GM19099 (cell line): ENCODE measurements around the gene GFRA4.

ENCODE experiments used
- POLR2A ChIP-seq: IDR thresholded peaks from 3 replicates; pipeline ENCODE4 v1.6.1; 2011; ENCODE audit warnings: low read depth; ENCODE audit not compliant: insufficient read length; ENCODE audit errors: extremely low read depth

GFRA4 gene, protein sequence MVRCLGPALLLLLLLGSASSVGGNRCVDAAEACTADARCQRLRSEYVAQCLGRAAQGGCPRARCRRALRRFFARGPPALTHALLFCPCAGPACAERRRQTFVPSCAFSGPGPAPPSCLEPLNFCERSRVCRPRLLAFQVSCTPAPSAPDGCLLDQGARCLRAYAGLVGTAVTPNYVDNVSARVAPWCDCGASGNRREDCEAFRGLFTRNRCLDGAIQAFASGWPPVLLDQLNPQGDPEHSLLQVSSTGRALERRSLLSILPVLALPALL

DNA sequence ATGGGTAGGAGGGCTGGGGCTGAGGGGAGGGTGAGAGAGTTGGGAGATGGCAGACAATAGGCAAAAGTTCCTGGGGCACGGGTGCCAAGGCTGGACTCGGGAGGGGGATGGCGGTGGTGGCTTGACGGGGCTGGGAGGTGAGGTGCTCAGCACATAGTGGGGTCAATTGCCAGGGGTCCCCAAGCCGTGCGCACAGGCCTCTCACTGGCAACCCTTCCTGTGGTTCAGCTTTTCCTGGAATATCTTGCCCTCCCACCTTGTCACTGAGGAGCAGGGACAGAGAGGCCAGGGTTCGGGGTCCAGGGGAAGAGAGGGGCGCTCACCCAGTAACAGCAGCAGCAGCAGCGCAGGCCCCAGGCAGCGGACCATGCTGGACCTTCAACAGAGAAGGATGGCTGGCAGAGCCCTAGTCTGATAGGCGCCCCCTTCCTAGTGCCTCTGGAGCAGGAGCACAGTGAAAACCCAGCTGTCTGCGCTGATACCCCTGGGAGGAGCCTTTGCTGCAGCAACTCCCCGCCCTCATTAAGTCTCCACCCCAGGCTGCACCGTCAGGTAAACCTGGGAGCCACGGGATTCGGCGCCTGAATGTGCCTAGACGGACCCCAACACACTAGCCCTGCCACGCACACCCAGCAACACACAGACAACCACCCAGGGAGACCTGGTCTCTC lies at the start of gene GFRA4:
Gene GFRA4, minus strand, starts transcription at position 369 of the 671 bp plus-strand sequence. Its CDS starts 0 bp downstream, at position 369.
- no peak for TF ChIP-seq POLR2A

DNA sequence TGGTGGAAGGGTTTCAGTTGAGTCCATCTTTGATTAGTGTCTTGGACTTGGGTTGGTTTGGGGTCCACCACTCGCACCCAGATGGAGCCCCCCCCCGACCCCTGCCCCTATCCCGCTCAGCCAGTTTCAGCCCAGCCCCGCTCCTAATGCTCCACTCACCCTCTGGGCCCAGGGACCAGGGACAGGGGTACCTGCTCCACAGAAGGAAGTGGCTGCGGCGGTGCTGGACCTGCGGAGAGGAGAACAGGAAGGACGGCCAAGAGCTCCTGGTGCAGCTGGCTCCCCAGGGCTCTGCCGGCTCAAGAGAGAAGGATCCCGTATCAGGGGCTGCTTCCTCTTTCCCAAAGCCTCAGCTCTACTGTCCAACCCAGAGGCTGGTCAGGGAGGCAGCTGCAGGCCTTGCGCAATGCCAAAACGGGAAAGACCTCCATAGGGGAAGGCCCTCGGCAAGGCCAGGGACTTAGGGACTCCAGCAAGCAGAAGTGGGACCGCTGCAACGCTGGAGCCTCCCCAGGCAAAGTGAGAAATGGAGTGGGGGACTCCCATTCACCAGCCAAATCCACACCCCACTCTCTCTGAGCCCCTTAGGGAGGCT lies 49.2 kb upstream of the GFRA4 start, which contains the start of gene SIGLEC1:
Gene SIGLEC1, minus strand, starts transcription at position 322 of the 595 bp plus-strand sequence. CDS start 5,472 bp downstream, outside the sequence.
- TF ChIP-seq POLR2A, result no peak

DNA sequence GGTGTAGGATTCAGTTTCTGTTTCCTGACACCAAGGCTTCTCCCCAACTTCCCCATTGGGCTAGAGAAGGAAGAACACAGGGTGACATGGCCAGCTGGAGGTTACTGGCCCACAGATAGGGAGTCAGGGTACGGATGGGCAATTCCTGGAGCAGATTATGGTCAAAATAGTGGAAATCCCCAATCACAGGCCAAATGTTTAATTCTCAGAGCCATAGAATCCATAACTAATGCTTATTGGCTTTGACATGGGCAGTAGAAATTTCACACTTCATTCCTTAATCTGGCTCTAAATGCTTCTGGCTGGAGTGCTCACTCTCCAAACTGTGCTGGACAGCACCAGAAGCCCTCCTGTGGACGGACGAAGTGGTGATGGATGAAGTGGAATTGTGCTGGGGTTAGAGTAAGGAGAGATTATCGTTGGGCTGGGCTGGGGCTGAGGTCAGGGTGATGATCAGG lies 48.3 kb upstream of the GFRA4 start:
- TF ChIP-seq POLR2A, result no peak

DNA sequence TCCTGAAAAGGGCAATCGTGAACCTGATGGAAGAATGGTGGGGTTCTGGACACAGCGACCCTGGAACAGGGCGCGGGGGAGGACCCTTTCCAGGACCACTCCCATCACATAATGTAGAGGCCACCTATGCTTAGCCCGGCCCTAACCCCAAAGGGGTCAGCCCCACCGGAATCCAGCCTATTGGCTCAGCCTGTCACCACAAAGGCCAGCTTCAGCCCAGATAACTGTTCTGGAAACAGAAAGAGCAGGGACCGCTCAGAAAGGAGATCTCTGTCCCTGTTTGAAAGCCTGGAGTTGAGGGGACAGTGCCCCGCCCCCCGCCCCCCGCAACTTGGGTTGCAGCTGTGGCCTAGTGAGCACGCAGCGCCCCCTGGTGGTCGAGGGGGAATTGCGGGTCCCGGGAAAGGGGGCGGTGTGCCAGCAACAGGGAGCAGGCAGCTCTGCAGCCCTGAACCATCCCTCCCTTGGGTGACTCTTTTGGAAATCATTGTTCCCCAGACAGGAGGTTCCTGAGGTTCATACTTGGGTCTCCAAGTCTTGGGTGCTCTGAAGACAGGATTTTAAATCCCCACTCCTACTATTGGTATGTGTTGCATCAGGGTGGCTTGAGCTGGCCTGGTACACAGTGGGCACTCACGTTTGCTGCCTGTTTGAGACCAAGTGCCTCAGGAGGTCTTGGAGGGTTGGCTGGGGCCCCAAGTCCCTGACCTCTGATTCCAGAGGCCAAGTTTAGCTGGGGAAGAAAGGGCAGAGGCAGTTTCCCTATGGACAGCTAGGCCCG lies 47.7 kb upstream of the GFRA4 start:
- no peak for TF ChIP-seq POLR2A

DNA sequence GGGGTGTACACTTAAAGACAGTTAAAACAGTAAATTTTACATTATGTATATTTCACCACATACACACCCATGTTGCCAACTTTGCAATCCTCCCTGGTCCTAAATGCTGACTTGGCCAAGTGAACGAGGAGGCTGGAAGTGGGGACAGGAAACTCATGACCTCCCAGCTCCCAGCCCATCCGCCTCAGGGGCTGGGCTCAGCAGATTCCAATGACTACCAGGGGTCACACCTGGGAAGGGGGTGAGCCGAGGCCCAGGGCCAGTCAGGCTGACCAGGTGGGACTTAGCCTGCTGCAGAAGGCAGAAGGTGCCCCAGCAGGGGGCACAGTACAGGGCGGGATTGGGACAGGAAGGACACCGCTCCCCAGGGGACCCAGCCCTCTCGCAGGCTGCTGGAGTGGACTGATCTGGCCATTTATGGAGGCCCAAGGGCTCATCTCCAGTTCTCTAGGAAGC lies 46.8 kb upstream of the GFRA4 start:
- no peak for TF ChIP-seq POLR2A

DNA sequence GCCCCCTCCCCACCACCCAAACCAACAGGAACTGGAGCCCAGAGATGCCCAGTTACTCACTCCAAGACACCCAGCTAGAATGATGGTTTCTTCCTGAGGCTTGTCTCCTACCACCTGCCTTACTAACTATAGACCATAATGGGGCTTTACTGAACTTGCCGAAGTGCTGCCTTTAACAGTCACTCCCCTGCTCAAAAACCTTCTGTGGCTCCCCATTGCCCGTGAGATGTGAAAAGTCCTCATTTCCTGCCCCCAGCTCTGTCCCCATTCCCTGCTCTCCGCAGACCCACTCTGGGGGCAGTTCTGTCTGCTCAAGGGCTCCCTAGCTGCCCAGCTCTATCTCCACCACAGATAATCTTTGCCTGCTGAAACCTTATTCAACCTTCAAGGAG lies 44.3 kb upstream of the GFRA4 start:
- TF ChIP-seq POLR2A, result no peak

DNA sequence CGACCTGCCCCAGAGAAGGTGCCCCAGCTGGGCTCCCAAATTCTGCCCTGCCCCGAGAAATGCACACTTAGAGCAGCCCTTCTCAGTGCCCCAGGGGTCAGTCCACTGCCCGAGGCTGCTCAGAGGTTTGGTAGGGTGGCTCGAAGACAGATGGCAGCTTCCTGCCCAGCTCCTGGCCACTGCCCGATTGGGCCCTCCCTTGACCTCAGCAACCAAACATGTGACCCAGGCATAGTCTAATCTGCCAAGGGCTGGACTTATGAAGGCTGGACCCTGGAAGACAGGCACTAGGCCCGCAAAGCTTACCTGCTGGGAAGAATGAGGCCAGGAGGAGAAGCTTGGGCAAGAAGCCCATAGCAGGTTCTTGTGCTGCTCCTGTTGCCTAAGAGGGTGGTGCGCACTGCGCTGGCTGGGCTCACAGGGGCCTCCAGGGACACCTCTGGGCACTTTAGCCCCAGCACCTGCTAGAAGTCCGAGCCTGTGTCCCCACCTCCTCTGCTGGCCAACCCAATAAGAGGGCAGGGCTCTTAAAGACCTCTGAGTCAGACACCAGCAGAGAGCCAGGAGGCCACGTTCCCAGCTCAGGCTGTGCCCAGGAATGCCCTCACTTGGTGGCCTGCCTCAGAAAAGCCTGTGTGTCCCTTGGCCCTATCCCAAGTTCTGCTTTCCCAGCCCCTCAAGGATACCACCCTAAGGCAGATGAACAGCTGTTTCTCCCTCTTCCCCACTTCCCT lies 43.7 kb upstream of the GFRA4 start:
- TF ChIP-seq POLR2A, result no peak

DNA sequence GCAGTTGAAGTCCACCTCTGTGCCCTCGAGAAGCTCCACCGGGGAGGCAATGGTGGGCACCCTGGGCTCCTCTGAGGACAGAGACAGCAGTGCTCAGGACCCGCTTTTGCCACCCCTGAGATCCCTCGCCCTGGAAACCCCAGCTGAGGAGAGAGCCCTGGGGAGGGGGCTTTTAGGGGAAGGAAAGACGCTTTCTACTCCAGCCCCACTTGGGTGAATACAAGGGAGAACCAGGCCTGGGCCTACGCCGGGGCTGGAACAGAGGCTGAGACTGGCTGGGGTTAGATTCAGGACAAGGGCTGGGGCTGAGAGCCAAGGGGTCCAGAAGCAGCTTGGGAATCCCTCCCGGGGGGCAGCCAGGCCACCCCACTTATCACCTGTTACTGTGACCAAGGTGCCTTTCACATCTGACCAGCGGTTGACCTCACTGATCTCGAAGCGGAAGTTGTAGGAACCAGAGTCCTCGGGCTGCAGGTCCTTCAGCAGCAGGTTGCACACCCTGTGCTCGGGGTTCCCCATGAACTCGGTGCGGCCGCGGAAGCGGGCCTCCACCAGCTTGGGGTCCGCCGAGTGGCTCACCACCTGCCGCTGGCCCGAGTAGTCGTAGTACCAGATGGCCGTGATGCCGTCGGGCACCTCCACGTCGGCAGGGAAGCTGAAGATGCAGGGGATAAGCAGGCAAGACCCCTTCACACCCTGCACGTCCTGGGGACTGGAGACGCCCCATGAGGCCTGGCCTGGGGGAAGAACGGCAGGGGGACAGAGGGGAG lies 43.0 kb upstream of the GFRA4 start:
- no peak for TF ChIP-seq POLR2A

DNA sequence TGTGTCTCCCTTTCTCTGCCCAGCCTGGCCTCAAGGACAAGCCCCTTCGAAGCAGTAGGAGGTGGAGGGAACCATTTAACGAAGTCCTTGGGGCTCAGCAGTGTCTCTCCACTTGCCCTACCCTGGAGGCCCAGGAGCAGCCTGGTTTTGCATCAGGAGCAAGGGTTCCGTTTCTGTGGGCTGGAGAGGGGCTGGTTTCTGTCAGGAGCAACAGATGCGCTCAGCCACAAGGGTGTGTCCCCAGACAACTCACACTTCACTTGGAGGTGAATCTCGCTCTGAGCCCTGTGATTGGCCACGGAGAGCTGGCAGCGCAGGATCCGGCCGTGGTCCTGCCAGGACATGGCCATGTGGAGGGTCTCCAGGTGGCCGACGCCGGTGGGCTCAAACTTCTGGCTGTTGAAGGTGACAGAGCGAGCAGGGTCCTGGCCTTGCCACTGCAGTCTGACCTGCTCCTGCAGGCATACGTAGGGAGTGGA lies 42.3 kb upstream of the GFRA4 start:
- TF ChIP-seq POLR2A, result no peak

DNA sequence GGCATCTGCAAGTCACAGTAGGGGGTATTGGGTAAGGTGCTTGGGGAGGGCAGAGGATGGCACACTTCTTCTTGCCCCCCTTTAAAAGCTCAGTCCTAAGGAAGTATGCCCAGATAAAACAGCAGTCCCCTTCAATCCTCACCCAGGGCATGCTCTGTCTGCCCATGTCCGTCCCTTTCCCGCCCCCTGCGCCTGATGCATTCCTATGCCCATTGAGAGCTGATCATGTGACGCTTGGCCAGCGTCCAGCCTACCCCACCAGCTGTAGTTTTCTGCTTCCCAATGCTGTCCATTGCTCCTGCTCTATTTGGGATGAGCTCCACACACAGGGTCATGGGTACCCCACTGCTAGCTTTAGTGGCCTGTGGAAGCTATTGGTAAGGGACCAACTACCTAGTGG lies 40.9 kb upstream of the GFRA4 start:
- no peak for TF ChIP-seq POLR2A

DNA sequence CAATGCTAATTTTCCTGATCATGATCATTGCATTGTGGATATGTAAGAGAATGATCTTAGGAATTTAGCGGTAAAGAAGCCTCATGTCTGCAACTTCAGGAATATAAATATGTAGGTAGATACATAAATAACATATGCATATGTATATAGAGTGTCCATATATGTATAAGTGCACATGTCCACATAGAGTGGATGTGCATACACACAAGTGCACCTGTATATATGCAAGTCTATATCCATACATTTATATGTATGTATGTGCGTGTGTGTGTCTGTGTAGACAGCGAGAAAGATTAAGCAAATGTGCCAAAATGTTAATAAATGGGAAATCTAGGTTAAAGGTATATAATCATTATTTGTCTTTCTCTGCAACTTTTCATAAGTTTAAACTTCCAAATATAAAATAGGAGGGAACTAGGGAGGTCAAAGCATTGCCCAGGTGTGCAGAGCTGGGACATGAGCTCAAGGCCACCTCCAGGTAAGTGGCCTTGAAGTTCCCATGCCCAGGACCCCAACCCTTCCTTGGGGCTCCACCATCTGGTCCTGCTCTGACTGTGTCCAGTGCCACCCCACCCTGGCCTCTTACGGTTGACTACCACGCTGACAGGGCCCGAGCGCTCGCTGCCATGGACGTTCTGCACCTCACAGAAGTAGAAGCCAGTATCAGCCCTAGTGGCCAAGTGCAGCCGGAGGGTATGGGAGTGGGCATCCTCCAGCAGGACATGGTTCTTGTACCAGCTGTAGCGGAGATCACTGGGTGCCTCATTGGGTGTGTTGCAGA lies 39.6 kb upstream of the GFRA4 start:
- TF ChIP-seq POLR2A, result no peak

DNA sequence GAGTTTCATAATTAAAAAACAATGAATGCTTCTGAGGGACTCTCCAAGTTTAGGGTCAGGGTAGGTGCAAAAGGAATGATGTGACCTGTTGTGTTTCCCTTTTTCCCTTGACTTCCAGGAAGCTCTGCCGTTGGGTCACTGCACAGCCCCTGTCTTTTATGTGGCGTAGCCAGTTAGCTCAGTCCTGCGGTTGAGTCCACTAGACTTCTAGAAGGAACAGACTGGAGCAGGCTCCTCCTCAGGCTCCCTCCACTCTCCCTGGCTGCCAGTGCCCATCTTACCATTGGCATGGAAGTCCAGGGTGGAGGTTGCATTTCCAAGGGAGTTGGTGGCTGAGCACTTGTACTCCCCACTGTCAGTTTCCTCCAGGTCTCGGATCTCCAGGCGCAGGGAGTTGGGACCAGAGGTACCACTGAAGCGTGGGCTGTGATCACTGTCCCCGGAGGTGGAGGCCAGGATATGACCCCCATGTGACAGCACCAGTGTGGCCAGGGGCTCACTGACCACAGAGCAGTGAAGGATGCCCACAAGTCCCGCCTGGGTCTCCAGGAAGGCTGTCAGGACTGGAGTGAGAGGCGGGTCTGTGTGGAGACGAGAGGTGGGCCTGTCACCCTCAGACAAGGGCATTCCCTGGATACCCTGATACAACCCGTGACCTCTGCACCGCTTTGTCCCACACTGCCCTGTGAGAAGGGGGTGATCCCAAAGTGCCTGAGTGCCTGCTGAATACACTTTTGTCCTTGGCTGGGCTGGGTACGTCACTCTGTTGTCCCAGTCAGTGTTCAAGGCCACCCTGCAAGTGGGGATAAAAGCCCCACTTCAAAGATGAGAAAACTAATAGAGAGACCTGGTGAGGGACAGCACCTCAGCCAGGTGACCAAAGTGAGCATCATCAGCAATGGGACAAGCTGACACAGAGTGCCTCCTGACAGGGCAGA lies 38.1 kb upstream of the GFRA4 start:
- TF ChIP-seq POLR2A, result no peak

DNA sequence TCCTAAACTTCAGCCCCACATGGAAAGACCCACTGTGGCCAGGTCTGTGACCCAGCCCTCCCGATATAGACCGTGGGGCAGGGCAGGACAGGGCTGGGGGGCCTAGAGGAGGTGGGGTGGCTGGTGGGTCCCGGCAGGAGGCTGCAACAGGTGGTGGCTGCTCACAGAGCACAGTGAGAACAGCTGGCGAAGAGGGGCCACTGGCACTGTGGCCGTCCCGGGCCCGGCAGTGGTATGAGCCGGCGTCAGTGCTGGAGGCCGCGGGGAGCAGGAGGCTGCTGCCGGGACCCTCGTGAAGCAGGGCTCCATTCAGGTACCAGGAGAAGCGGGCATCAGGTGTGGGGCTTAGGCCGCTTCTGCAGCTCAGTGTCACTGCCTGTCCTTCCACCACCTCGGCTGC lies 35.8 kb upstream of the GFRA4 start:
- no peak for TF ChIP-seq POLR2A
